OCI-LY1 (cell line): ENCODE data around the gene RFTN1.

Source experiments
- H2AFZ ChIP-seq: fragments of 200-600 bp; sonication (generic), shearing (Covaris generic); 2 replicates; pipeline ENCODE4 v1.6.0; 2014; ENCODE audit warnings: antibody characterized with exemption, mild to moderate bottlenecking, low read length
- H3F3A ChIP-seq: fragments of 200-600 bp; sonication (generic), shearing (Covaris generic); 2 replicates; pipeline ENCODE4 v1.6.0; 2014; ENCODE audit warnings: mild to moderate bottlenecking, antibody characterized with exemption, low read length, moderate library complexity; ENCODE audit not compliant: insufficient read depth
- H3K27ac ChIP-seq: fragments of 200-600 bp; sonication (generic); 2 replicates; pipeline ENCODE4 v1.5.1; 2014; ENCODE audit warnings: low read length, mixed run types, mild to moderate bottlenecking, low read depth; ENCODE audit not compliant: poor library complexity, severe bottlenecking
- H3K27me3 ChIP-seq: fragments of 200-600 bp; sonication (generic); 2 replicates; pipeline ENCODE4 v1.6.0; 2014; ENCODE audit warnings: antibody characterized with exemption, mild to moderate bottlenecking, low read length, moderate library complexity; ENCODE audit not compliant: insufficient read depth
- H3K36me3 ChIP-seq: fragments of 200-600 bp; sonication (generic); 2 replicates; pipeline ENCODE4 v1.6.1; 2014; ENCODE audit warnings: mild to moderate bottlenecking, antibody characterized with exemption, low read length, moderate library complexity, mixed read lengths; ENCODE audit not compliant: insufficient read depth
- H3K4me1 ChIP-seq: fragments of 200-600 bp; sonication (generic); 2 replicates; pipeline ENCODE4 v1.5.1; 2014; ENCODE audit warnings: mild to moderate bottlenecking, low read length, moderate library complexity; ENCODE audit not compliant: insufficient read depth, severe bottlenecking
- H3K4me2 ChIP-seq: fragments of 200-600 bp; sonication (generic), shearing (Covaris generic); 2 replicates; pipeline ENCODE4 v1.6.1; 2014; ENCODE audit warnings: low read length
- H3K4me3 ChIP-seq: fragments of 200-600 bp; sonication (generic); 2 replicates; pipeline ENCODE4 v1.5.1; 2014; ENCODE audit warnings: low read length, low read depth, mild to moderate bottlenecking, mixed read lengths; ENCODE audit not compliant: poor library complexity, severe bottlenecking
- H3K79me2 ChIP-seq: fragments of 200-600 bp; shearing (Covaris generic); 2 replicates; pipeline ENCODE4 v1.6.1; 2016; ENCODE audit warnings: mixed run types, low read length, mixed read lengths; ENCODE audit not compliant: insufficient read depth
- H3K9ac ChIP-seq: fragments of 200-600 bp; sonication (generic), shearing (Covaris generic); 2 replicates; pipeline ENCODE4 v1.6.1; 2014; ENCODE audit warnings: mild to moderate bottlenecking, low read length, mixed read lengths
- H3K9me2 ChIP-seq: fragments of 200-600 bp; sonication (generic), shearing (Covaris generic); 2 replicates; pipeline ENCODE4 v1.6.1; 2014; ENCODE audit warnings: low read depth, mild to moderate bottlenecking, low read length, mixed read lengths
- H3K9me3 ChIP-seq: fragments of 200-600 bp; shearing (Covaris generic); 2 replicates; pipeline ENCODE4 v1.6.1; 2014; ENCODE audit warnings: low read length, mixed read lengths
- H4K20me1 ChIP-seq: fragments of 200-600 bp; sonication (generic), shearing (Covaris generic); 2 replicates; pipeline ENCODE4 v1.6.0; 2016; ENCODE audit warnings: mild to moderate bottlenecking, low read length; ENCODE audit not compliant: insufficient read depth
- CTCF ChIP-seq: fragments of 200-600 bp; sonication (generic), shearing (Covaris generic); IDR thresholded peaks from 2 replicates; pipeline ENCODE4 v1.5.1; 2017; ENCODE audit warnings: mild to moderate bottlenecking, antibody characterized with exemption, low read length, moderate library complexity, mixed read lengths
- EZH2 ChIP-seq: fragments of 200-600 bp; sonication (generic), shearing (Covaris generic); IDR thresholded peaks from 2 replicates; pipeline ENCODE4 v1.8.0; 2017; ENCODE audit warnings: borderline replicate concordance, mixed run types, mild to moderate bottlenecking, antibody characterized with exemption, low read length, moderate library complexity, mixed read lengths

Gene RFTN1

GRCh38 chr3:16400106-16400931 lies 113.2 kb downstream of the RFTN1 start:
- Histone ChIP-seq H3K9me2 (no peaks in the 10 kb centered on the region), H3K79me2 (peaks cover 62% of the 10 kb centered on the region), H2AFZ (no peak overlapping the region), H3K27ac (peak overlapping the region; percentile 39), H3K9ac (no peak overlapping the region), H3K4me3 (no peak overlapping the region), H3F3A (no peaks in the 10 kb centered on the region), H3K9me3 (no peaks in the 10 kb centered on the region), H4K20me1 (no peaks in the 10 kb centered on the region), H3K4me2 (no peak overlapping the region), H3K4me1 (peaks cover 26% of the 10 kb centered on the region), H3K36me3 (peaks cover 84% of the 10 kb centered on the region), H3K27me3 (no peaks in the 10 kb centered on the region)
- TF ChIP-seq EZH2 = no peak
- TF ChIP-seq CTCF = no peak

GRCh38 chr3:16399473-16399872 lies 114.0 kb downstream of the RFTN1 start:
- H3K9me2 ChIP-seq = no peaks in the 10 kb centered on the region
- no peak overlapping the region for H2AFZ ChIP-seq
- peaks cover 85% of the 10 kb centered on the region for H3K36me3 ChIP-seq
- no peak overlapping the region for H3K4me3 ChIP-seq
- peak overlapping the region; percentile 39 for H3K27ac ChIP-seq
- no peak overlapping the region for H3K4me2 ChIP-seq
- no peaks in the 10 kb centered on the region for H4K20me1 ChIP-seq
- no peak overlapping the region for H3K9ac ChIP-seq
- H3K9me3 ChIP-seq = no peaks in the 10 kb centered on the region
- no peaks in the 10 kb centered on the region for H3F3A ChIP-seq
- no peaks in the 10 kb centered on the region for H3K27me3 ChIP-seq
- no peak for TF ChIP-seq EZH2
- TF ChIP-seq CTCF = peak; percentile 19; the same call in 1 of the 2 replicates
- H3K79me2 ChIP-seq = peaks cover 67% of the 10 kb centered on the region
- peaks cover 28% of the 10 kb centered on the region for H3K4me1 ChIP-seq

- Histone ChIP-seq H3K9me2 (no peaks in the 10 kb centered on the region), H3F3A (no peaks in the 10 kb centered on the region), H3K9ac (no peak overlapping the region), H3K36me3 (peaks cover 91% of the 10 kb centered on the region), H3K4me1 (peaks cover 28% of the 10 kb centered on the region), H4K20me1 (no peaks in the 10 kb centered on the region), H2AFZ (no peak overlapping the region), H3K9me3 (no peaks in the 10 kb centered on the region), H3K4me3 (no peak overlapping the region), H3K27ac (peak overlapping the region; percentile 46), H3K4me2 (no peak overlapping the region), H3K79me2 (peaks cover 76% of the 10 kb centered on the region), H3K27me3 (no peaks in the 10 kb centered on the region)
- TF ChIP-seq EZH2 (no peak), CTCF (no peak)
These were observed 114.9 kb downstream of the RFTN1 start for GRCh38 chr3:16398648-16399047.
